Endothelial cell of hepatic sinusoid (primary cell): Measurements from ENCODE around the gene F5.

Experiments
- in situ Hi-C: cut with HindIII; loops from 2 replicates; pipeline ENCODE4 v1.10.0; 2017; ENCODE audit warnings: low sequenced_read_pairs

The F5 gene

GRCh38 chr1:169586395-169587255 lies at the start of gene F5:
Gene F5, minus strand, starts transcription at chr1:169586481. Its CDS starts 95 bp downstream, at chr1:169586386.
- in situ Hi-C loops = no loop called here

DNA sequence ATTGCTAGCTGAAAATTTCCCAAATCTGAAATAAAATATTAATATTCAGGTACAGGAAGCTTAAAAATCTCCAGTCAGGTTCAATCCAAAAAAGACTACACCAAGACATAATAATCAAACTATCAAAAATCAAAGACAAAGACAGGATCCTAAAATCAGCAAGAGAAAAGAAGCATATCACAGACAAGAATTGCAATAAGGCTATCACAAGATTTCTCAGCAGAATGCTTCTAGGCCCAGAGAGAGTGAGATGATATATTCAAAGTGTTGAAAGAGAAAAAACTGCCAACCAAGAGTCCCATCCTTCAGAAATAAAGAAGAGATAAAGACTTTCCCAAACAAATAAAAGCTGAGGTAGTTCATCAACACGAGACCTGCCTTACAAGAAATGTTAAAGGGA lies 48.6 kb upstream of the F5 start:
- in situ Hi-C loops = no loop called here

- in situ Hi-C loops = no loop called here
These were observed 47.9 kb upstream of the F5 start for GRCh38 chr1:169634145-169634544.

DNA sequence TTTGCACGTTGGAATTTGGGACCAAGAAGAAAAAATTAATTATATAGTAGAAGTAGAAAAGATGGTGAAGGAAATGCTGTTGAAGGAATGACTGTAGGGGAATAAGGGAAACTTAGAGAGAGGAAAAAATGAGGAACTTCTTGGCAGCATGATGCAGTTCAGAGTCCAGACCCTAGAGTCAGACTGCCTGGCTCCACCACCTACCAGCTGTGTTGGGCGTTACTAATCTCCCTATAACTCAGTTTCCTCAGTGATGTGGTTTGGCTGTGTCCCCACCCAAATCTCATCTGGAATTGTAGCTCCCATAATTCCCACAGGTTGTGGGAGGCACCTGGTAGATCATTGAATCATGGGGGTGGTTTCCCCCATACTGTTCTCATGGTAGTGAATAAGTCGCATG lies 45.0 kb upstream of the F5 start:
- in situ Hi-C loops = no loop called here

DNA sequence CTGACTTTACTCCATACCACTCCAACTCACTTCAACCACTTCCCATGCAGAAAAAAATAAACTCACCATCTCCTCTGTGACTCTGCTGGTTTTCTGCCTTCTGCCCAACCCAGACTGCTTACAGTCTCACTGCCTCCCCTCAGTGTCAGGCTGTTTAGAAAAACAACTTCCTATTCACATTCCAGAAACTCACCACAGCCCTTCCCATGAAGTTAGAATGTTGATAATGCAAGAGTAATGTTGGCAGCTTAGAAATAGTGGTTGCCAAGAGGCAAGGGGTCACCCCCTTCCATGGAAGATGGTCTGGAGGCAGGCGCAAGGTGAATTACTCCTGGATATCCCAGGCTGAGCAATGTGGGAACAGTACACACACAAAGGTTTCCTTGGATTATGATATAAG lies 43.7 kb upstream of the F5 start, which contains the start of gene SELP:
Gene SELP, minus strand, starts transcription at position 119 of the 400 bp plus-strand sequence. Its CDS starts 50 bp downstream, at position 69.
- in situ Hi-C loops = no loop called here

DNA sequence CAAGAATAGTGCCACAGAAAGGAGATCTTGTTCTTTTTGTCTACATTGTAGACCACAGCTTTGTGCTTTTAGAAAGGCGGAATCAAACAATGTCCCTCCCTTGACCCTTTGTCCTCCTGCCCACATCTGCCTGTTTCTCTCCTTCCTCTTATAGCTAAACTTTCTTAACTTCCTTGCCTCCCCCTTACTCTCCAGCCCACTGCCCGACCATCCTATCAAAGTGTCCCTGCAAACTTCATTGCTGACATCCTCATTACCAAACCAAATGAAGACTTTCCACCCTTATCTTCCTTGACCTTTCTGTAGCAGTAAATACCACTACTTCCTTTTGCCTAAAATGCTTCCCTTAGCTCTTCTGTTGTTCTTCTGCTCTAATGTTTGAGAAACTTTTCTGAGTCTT lies 38.6 kb upstream of the F5 start:
- in situ Hi-C loops = no loop called here

- in situ Hi-C loops = no loop called here
These were observed 37.8 kb upstream of the F5 start for GRCh38 chr1:169624122-169624521.

DNA sequence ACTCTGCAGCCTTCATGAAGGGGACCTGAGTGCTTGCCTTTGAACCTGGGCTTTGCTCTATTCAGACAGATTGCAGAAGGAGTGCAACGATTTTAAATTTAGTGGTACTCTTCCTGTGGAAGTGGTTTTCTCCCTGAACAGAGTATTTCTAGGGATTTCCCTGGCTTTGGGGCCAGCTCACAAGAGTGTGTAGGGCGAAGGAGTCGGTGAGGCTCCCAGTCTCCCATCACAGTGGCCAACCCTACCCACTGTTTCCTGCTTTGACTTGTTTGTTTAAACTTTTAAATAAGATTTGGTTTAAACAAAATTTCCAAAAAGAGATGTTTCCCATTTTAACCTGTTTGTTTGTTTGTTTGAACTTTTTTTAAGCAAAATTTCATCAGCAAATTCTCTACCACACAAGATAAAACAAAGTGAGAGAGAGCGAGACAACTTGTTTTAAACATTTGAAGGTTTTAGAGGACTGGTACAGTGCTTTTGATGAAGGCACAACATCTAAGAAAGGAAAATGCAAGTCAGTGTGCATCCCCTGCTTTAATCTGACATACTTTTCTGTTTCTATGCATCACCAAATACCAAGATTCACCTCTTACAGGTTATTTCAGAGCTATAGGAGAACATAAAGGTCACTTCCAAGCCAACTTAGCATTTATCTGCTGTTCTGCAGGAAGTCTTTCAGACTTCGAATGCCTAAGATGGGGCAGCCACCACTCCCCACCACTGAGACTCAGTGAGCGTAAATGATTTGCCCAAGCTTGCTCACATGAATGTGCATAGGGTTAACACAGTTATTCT lies 37.0 kb upstream of the F5 start:
- in situ Hi-C loops = no loop called here

- in situ Hi-C loops = no loop called here
These were observed 34.3 kb upstream of the F5 start for GRCh38 chr1:169620565-169620964.

- in situ Hi-C loops = no loop called here
These were observed 32.1 kb upstream of the F5 start for GRCh38 chr1:169618367-169618766.

- in situ Hi-C loops = no loop called here
These were observed 29.5 kb upstream of the F5 start for GRCh38 chr1:169615803-169616202.

- in situ Hi-C loops = no loop called here
These were observed 24.6 kb upstream of the F5 start for GRCh38 chr1:169610858-169611257.

DNA sequence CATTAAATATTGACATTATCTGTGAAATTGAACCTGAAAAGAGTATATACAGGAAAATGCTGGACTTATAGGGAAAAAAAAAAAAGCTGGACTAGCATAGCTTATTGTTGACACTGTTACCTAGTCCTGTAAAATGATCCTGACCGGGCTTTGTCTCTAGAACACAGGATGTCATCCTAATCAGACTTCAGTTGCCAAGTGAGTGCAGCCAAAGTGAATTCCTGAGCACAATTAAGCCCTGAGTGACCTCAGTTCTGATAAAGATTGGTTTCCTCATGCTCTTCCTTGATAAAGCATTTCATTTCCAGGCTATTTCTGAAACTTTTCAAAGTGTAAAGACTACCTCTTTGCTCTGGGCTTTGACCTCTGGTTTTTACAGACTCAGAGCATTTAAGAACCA lies 23.8 kb upstream of the F5 start:
- in situ Hi-C loops = no loop called here

- in situ Hi-C loops = no loop called here
These were observed 21.9 kb upstream of the F5 start for GRCh38 chr1:169608226-169608625.

GRCh38 chr1:169604781-169605560 lies 18.7 kb upstream of the F5 start:
- in situ Hi-C loops = no loop called here

GRCh38 chr1:169601096-169601881 lies 15.0 kb upstream of the F5 start:
- in situ Hi-C loops = no loop called here

DNA sequence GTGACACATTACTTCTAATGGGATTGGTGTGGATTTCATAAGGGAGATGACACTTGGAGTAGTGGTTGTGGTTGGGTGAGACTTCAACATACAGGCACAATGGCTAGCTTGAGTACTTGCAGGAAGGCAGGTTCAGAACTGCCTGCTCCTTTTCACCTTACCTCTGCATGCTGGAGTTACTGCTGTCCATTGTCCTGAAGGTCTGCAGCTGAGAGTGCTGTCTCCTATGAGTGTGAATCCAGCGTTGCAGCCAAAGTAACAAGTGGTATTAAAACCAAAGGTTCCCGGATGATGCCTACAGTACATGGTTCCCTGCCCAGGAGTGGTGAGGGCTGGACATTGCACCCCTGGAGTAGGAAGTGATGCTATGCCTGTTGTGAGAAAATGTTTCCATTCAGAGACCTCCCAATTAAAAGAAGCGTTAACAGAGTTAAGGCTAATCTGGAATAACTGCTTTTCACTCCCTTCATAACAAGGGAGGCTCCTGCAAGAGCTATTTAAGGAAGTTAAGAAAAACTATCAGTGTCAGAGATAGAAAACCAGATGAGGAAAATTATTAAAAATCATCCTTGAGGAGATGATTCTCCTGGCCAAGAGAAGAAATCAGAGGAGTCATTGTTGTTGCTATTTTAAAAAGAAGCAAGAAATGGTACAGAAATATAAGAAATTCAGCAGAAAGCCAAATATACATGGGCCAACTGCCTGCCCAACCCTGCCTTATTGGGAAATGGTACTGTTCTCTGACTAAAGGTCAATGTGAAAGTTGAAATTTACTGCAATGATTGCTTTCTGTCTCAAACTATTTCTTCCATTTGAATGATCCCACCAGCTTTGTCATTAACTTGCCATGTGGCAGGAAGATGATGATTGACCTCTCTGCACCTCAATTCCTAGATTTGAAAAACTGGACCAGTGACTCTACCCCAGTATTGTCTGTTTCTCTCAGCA lies 9.8 kb upstream of the F5 start:
- in situ Hi-C loops = no loop called here

DNA sequence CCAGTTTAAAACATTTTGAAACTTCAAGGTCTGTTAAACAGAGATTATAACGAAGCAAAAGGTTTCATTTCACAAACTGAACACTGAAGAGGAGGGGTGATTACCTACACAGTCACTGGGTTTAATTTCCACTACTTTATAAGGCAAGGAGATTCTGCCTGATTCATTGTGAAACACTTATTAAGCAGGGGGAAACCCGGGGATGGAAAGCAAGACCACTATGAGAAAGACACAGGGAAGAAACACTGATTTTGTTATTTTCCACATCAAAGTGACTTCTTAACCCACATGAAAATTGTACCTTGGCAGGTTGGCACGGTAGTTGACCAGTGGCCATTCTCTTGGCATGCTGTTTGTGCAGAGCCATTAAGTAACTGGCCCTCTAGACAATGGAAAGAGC lies 8.1 kb upstream of the F5 start:
- in situ Hi-C loops = no loop called here

GRCh38 chr1:169590932-169591331 lies 4.7 kb upstream of the F5 start:
- in situ Hi-C loops = no loop called here
